ENCODE results near the gene DCBLD1.
A peak's percentile ranks its signal among the peaks of the same experiment; 100 is the strongest.

The DCBLD1 gene

DNA sequence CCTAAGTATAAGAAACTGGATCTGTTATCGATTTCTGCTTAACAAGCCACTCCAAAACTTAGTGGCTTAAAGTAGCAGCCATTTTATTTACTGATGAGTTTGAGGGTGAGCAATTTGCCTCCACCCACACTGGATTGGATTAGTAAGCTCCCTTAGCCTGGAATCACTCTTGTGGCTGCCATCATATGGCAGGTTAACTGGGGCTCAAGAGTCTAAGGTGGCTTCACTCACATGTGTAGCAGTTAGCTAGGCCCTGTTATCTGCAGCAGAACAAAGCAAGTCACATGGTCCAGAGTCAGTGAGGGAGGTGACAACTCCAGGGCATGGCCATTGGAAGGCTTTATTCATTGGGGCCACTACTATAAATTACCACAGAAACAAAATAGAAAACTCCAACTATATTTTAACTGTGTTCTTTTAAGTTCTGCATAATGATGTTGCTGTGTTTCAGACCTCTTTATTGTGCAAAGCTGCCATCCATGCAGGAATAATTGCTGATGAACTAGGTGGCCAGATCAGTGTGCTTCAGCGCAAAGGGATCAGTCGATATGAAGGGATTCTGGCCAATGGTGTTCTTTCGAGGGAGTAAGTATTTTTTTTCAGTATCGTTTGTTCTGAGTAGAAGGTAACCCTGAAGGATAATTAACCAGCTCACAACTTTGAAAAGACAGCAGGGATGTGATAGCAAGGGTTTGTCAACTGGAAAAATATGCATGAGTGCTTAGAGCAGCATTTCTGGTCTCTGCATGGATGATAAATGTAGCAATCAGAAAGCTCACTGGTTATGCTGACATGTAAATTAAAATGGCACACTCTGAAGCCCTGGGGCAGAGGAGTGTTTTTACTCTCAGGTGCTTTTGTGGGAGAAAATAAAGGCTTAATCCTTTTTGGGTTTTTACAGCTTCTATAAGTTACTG is 49.6 kb downstream of the DCBLD1 start:
- DNase-seq: no peak

DNA sequence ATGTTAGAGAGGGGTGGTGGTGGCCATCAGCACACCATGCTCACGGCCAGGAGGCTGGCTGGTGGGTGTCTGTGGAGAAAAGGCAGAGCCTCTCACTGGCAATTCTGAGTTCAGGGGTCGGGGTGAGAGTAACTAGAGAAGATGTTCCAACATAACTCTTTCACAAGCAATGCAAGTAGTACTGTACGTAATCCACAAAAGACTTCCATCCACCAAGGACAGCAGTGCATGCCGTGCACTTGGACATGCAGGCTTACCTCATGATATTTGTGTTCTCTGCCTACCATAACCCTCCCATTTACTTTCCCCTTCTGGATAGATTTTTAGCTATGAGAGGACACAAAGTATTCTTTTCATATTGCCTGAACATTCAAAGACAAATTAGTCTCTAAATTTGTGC is 51.3 kb downstream of the DCBLD1 start:
- no peak for DNase-seq

DNA sequence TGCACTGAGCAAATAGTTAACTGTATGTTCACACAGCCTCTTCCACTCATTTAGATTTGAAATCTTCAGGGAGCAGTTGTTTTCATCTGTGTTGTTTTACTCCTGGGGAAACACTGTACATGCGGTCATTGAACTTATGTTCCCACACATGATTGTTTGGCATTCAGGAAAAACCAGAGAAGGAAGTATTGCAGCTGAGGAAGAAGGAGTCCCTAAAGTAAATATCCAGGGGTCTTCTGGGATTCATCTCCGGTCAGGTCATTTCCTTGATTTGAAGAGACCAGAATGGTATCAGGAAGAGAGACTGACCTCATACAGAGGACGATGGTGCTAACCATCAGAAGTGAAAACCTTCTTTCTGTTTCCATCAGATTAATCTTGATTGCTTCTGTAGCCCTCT is 52.5 kb downstream of the DCBLD1 start:
- no peak for DNase-seq

DNA sequence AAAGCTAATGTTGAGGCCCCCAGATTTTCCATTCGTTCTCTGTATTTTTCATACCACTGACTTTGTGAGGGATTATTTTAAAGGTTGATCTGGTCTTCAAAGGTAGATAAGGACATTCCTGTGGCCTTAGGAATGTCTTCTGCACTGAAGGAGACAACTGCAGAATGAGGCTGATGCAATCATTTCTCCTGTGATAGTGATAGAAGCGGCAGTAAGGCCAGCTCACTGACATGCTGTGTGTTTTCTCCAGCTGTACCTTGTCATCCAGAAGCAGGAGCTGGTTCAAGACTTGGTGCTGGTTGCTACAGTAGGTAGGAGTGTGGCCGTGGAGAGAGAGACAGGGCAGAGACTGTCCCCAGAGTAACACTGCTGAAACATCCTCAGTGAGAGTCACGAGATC is 53.8 kb downstream of the DCBLD1 start:
- no peak for DNase-seq

DNA sequence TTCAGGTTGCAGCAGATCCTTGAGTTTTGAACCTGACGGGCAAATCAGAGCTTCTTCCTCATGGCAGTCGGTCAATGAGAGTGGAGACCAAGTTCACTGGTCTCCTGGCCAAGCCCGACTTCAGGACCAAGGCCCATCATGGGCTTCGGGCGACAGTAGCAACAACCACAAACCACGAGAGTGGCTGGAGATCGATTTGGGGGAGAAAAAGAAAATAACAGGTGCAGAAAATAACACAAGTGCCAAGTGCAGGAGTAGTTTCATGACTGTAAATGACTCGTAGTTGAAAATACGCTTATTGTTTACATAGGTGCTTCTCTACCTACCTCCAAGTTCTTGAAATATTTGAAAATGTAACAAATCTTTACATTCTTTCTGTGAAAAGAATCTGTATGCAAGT is 56.1 kb downstream of the DCBLD1 start:
- no peak for DNase-seq

DNA sequence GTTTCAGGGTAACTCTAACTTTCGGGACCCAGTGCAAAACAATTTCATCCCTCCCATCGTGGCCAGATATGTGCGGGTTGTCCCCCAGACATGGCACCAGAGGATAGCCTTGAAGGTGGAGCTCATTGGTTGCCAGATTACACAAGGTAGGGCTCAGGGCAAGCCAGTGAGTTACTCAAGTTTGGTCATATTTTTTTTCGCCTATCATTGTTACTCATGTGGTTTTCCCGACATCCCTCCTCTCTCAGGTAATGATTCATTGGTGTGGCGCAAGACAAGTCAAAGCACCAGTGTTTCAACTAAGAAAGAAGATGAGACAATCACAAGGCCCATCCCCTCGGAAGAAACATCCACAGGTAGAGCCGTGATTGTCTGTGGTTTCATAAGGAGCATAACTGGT is 58.2 kb downstream of the DCBLD1 start:
- no peak for DNase-seq

DNA sequence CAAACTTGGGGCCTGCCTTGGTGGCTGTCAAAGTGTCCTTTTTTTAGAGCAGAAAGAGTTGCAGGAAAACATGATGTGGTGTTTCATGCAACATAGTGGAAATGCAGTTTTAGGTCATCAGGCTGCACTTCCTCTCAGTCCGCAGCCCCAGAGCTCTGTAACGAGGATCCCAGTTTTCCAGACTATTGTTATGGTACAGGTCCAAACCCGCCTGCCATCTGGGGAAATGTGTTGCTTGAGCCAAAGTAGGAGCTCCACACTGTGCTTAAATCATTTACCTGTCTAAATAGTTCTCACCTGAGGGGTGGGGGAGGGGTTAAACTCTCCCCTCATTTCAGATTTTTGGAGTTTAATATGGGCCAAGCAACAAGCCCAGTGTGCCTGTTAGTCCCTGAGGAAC is 60.0 kb downstream of the DCBLD1 start:
- DNase-seq: no peak

DNA sequence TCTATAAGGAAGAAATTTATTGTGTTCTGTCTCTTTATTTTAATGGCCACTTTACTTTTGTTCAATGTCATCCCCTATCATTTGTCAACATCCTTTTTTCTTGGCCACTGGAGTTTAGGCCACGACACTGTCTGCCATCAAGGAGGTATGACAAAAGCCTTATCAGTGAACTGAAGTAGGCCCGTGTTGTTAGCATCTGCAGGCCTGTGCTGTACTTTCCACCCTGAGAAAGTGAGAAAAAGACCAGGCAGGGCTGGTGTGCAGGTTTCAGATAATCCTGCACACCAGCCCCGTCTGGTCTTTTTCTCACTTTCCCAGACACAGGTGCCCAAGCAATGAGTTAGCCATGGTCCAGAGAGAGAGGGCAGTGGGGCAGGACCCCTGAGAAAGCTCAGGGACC is 62.2 kb downstream of the DCBLD1 start:
- DNase-seq: no peak

DNA sequence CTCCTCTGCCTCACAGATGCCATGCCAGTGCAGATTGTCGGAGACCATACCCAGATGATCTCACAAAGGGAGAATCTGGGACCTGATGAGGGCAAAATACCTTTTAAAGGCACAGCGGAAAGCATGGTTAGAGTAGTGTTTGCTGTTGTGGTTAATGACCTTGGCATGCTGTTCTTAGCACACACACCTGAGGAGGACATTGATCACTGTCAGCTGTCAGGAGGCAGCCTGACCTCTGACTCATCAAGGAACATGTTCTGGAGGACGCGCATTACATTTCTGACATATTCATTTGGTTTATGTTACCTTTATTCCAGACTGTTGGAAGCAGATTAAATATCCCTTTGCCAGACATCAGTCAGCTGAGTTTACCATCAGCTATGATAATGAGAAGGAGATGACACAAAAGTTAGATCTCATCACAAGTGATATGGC is 62.7 kb downstream of the DCBLD1 start:
- DNase-seq: no peak

DNA sequence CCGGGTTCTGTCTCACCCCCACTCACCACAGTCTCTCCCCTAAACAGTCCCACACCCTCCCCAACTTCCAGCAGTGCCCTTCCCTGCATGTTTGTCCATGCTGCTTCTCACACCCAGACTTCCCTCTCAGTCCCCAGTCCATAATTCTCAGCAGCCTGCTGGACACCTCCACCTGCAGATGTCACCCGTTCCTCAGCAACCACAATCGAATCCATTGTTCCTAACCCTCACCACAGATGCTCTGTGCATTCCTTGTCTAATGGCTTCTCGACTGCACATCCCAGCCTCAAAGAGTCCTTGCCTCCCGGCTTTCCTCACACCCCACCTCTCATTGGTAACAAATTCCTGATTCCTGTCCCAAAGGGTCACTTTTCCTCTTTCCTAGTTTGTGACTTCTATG is 64.2 kb downstream of the DCBLD1 start:
- no peak for DNase-seq

DNA sequence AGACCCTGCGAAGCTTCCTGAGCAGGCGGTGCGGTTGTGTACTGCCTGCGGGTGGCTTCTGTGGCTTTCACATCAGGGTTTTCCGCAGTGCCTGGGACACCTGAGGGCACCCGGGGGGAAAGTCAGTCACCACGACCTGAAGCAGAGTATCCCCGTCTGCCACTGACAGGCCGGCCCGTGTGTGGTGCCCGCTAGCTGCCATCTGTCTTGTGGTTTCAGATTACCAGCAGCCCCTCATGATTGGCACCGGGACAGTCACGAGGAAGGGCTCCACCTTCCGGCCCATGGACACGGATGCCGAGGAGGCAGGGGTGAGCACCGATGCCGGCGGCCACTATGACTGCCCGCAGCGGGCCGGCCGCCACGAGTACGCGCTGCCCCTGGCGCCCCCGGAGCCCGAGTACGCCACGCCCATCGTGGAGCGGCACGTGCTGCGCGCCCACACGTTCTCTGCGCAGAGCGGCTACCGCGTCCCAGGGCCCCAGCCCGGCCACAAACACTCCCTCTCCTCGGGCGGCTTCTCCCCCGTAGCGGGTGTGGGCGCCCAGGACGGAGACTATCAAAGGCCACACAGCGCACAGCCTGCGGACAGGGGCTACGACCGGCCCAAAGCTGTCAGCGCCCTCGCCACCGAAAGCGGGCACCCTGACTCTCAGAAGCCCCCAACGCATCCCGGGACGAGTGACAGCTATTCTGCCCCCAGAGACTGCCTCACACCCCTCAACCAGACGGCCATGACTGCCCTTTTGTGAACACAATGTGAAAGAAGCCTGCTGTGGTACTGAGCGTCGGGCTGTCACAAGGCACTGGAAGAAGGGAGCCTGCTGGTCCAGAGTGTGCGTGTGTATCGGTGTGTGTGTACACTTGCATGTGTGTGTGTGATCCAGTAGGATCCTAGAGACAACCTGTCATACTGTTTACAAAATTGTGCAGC is 65.5 kb downstream of the DCBLD1 start:
- peak; percentile 66 for DNase-seq

DNA sequence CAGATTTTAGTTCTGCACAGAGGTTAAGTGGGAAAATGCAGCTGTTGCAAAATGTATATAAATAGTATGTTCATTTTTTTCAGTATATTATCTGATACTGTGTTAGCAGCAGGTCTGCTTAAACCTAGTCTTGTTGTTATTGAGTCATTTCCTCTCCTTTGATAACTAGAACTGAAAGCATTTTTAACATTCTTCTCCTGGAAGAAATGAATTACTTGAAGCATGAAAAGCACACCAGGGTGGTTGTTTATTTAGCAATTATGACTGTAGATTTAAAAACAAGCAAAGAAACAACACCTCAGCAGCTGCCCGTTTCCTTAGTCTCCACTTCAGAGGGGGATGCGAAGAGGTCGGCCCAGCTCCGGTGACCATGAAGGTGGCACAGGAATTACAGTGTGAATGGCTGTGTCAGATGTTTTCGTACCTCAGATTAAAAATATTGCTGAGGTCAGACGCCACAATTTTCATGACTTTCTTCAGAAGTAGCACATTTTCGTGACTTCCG is 66.4 kb downstream of the DCBLD1 start:
- DNase-seq: peak; percentile 45

DNA sequence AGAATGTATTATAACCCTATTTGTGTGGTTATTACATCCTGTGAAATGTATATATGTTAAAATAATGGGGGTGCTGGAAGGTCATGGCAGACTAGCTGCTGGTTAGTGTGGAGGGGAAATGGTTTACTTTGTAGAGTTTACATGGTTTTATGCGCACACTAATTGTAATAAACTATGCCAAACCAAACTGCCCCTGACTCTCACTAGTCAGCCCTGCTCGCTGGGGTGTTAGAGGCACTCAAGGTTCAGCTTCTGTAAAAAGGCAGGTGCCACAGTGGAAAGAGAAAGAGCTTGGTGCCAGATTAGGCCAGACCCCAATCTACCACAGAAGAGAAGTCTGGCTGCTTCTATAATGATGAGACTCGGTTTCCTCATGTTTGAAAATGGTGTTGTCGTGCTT is 67.1 kb downstream of the DCBLD1 start:
- DNase-seq: peak; percentile 50

DNA sequence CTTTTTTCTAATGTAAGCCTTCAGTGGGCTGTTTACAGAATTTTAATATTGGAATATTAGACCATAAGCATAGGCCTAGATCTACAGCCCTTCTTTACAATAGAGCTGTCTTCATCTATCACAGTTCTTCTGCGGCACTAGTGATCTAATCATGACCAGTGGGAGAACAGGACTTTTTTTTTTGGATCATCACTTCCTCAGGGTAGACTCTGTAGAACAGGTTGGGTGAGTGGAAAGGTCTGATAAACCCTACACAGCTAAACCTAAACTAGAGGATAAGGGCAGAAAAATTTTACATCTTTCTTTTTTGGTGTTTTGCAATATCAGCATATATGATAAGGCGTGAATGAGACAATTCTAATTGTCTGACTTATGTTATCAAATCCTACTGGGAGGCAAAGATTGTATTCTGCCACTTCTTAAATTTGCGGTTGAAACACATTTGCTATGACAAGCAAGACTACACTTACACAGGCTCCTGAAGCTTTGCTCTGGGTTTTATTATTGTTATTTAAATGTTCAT is 67.7 kb downstream of the DCBLD1 start:
- DNase-seq: no peak

DNA sequence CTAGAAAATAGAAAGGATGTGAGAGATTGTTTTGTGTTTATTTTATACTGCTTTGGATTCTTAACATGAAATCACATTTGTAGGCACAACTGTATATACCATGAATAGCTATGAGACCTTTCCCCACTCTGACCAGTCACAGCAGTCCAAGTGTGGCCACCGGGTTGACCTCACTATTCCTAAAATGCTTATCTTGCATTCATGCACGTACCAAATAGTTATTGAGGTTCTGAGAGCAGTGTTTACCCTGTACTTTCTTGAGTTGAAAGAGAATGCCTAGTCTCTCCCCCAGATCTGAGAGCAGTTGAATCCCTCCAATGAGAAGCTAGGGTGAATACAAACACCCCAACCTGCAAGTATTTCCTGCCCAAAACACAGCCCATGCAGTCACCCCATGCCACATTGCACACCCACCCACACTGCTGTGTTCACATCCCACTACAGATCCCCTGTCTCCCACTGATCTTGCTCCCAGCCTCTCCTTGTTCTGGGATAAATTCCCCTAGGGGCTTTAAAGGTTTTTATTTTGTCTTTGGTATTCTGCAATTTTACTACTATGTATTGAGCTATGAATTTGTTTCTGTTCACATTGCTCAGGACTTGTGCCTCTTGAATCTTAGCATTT is 68.3 kb downstream of the DCBLD1 start:
- DNase-seq: no peak

DNA sequence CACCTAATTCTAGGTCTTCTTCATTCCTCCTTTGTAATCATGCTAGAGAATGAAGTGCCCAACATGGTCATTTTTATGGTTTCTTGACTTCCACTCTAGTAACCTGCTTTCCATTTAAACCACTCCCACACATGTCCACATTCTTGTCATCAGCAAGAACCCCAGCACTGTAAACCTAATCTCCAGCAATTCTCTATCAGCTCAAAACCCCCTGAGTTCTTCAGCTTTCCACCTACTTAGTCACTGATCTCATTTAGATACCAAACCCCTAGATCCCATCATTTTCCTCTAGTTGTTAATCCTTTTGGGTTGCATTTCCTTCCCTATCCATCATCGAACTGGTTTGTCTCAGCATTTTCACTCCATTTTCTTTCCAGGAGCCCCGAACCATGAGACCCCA is 70.1 kb downstream of the DCBLD1 start:
- no peak for DNase-seq

DNA sequence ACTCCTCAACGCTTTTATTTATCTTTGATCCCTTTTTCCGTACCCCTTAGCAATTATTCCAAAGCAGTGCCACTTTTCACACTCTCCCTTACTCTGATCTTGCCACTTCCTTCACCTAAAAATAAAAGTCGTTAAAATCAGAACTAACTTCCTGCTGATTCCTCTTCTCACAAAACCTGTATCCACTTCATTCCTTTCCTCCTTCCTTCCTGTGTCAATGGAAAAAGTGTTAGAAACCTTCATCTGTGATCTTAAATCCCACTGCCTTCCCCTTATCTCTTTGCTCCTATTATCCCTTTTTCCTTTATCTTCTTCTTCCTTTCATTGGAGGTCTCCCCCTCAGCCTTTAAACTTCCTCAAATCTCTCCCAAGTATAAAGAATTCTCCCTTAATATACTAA is 70.7 kb downstream of the DCBLD1 start:
- DNase-seq: no peak

DNA sequence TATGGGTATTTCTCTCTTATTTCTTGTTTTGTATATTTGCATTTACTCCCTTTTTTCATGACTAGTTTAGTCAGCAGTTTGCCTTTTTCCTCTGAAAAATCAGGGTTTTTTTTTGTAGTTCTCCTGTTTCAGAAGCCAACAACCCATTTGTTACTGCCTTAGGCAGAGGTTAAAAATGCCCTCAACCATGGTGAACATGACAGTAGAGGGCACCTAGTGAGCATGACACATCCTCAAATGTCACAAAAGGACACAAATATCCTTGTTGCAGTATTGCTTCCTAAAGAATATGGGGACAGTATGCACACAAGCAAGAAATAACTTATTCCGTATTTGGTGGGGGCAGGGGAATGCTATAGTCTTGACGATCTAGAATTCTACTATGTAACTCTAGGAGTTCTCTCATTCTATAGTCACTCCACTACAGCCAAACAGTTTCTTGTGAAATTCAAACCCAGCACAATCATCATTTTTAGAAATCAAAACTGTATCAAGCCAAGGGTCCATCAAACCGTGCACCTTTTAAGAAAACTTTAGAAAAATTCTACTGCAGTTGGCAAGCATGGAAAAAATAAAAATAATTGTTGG is 72.9 kb downstream of the DCBLD1 start:
- DNase-seq: no peak

DNA sequence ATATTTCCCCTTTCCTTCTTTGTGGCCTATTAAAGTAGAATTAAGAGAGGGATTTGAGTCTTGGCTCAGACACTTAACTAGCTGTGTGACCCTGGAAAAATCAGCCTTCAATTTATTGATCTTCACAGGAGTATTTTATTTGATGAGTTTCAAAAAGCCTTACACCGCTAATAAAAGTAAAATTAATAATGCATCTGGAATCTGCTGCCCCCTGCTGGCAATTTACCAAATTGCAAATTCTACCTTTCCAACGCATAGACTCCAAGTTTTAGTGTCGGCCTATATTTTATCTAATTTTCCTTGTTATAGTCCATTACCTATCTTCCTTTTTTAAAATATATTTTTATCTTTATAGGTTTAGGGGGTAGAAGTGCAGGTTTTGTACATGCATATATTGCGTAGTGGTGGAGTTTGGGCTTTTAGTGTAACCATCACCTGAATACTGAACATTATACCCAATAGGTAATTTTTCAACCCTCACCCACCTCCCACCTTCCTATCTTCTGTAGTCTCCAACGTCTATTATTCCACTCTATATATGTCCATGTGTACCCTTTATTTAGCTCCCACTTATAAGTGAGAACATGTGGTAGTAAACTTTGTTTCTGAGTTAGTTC is 73.5 kb downstream of the DCBLD1 start:
- DNase-seq: peak; percentile 73

DNA sequence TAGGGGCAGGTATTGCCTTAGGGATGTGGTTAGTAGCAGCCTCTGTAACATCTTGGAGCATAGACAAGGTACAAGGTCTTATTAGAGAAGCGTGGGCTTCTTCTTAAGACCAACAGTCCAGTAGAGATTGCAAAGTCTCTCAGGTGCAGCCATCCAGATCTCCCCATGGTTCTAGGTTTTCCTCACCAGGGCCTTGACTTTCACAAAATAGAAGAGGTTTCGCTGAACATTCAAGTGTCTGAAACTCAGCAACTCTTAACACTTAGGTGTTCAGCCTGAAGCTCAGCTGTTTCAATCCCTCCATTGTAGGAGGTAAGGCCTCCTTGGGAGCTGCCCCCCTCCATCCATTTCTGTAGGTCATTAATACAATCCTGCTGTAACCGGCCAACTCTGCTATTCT is 75.5 kb downstream of the DCBLD1 start:
- DNase-seq: no peak

DNA sequence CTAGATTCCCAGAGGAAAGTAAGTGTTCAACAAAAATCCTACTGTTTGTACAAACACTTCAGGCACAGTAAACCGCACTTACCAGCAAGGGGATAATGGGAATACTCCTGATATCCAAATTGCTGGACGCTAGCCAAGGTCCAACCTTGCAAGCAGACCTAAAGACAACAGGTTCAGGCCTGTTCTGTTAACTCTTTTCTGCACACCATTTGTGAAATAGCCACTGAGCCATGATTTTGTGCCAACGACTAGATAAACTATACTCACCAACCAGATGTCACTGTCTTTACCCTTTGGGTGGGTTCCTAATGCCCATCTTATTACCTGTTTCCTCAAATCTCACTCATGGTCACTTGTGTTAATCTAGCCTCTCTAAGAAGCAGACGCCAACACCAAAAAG is 76.3 kb downstream of the DCBLD1 start:
- DNase-seq: no peak

DNA sequence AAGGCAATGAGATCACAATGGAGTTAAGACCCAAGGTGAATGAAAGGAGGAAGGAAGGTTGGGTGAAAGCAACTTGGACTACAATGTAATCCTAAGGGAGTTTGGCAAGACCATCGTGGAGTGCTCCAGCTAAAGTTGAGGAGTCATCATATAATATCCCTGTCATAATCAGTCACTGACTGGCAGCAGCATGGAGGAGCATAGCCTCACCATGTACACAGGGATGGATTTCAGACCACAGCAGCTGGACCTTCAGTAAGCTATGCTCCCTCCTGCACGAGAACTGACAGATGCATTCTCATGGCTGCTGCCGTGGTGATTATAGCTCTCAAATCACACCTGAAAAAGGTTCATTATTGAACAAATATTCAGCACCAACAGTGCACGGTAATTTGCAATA is 76.8 kb downstream of the DCBLD1 start:
- DNase-seq: no peak
